GM12878 (cell line): ENCODE results near the gene CCDC14.
"Not testable (repeated sequence)": the region's sequence is repeated elsewhere in the genome, so short reads cannot be mapped to it uniquely, and the experiment has no call there.

Experiments
- NR2C2 ChIP-seq: IDR thresholded peaks from 2 replicates; pipeline ENCODE4 v1.6.1; 2011; ENCODE audit warnings: borderline replicate concordance, low read depth; ENCODE audit not compliant: control insufficient read depth, insufficient read length
- POLR2A ChIP-seq: IDR thresholded peaks from 2 replicates; pipeline ENCODE4 v1.6.1; 2011; ENCODE audit warnings: low read depth, mild to moderate bottlenecking, low read length
- POLR2AphosphoS5 ChIP-seq: IDR thresholded peaks from 2 replicates; pipeline ENCODE4 v1.6.1; 2011; ENCODE audit warnings: mild to moderate bottlenecking, low read length, inconsistent platforms
- RAD51 ChIP-seq: fragments of 450-650 bp; IDR thresholded peaks from 2 replicates; pipeline ENCODE4 v1.6.1; 2016; ENCODE audit warnings: moderate library complexity, mild to moderate bottlenecking, inconsistent platforms
- TBL1XR1 ChIP-seq: IDR thresholded peaks from 2 replicates; pipeline ENCODE4 v1.6.1; 2012; ENCODE audit warnings: low read depth, low read length, improper control_type of control experiment
- ZZZ3 ChIP-seq: IDR thresholded peaks from 2 replicates; pipeline ENCODE4 v1.6.1; 2011; ENCODE audit warnings: low read depth; ENCODE audit not compliant: control insufficient read depth, insufficient read length
- TF ChIP-seq, protein P1 (sequence below), 3 experiments: IDR thresholded peaks in 2 of 3; conservative IDR thresholded peaks in 1 of 3; 2 replicates each; pipeline ENCODE4 v1.5.1; 2011; ENCODE audit warnings: low read depth in 3 of 3, low read length in 3 of 3, mild to moderate bottlenecking in 3 of 3, control low read depth in 2 of 3, moderate library complexity in 2 of 3, inconsistent platforms in 1 of 3, mixed read lengths in 1 of 3; ENCODE audit not compliant: control insufficient read depth in 2 of 3, insufficient read depth in 1 of 3; ENCODE audit errors: extremely low read depth in 1 of 3

DNA sequence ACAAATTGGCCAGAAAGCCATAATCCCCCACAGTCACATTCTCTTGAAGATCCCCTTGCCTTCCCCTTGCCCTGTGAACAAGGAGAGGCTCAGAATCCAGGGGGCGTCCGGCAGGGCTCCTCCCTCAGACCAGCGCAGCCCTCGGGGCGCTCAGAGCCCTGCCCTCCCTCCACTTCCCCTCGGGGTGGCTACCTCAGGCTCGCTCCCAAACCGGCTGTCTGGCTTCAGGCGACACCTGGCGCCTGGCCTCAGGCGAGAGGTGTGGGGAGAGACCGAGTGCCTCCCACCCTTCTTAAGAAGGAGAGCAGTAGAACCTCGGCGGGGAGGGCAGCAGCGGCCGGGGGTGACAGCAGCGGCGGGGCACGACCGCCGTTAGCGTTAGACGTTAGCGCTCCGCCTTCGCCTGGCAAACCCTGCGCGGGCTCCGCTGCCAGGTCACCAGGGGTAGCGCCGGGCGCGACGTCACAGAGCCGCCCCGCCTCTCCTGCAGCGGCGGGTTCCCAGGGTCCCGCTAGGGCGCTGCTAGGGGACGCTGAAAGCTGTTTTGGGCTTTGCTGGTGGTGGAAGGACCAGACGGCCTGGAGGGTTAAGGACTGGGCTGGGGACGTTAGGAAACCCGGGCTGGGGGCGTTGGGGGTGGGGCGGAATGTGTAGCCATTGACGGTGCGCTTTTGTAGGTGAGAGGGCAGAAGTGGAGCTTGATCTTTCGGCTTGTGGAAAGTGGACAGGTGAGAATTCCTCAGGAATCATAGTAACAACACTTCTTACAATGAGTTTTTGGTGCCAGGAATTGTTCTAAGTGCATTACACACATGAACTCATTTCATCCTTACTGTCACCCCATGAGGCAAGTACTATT, 30.9 kb upstream of the CCDC14 start, which contains the start of gene ROPN1:
- not testable (repeated sequence) for TF ChIP-seq POLR2A, POLR2AphosphoS5, TBL1XR1, ZZZ3, RAD51, NR2C2
- TF ChIP-seq, protein P1, sequence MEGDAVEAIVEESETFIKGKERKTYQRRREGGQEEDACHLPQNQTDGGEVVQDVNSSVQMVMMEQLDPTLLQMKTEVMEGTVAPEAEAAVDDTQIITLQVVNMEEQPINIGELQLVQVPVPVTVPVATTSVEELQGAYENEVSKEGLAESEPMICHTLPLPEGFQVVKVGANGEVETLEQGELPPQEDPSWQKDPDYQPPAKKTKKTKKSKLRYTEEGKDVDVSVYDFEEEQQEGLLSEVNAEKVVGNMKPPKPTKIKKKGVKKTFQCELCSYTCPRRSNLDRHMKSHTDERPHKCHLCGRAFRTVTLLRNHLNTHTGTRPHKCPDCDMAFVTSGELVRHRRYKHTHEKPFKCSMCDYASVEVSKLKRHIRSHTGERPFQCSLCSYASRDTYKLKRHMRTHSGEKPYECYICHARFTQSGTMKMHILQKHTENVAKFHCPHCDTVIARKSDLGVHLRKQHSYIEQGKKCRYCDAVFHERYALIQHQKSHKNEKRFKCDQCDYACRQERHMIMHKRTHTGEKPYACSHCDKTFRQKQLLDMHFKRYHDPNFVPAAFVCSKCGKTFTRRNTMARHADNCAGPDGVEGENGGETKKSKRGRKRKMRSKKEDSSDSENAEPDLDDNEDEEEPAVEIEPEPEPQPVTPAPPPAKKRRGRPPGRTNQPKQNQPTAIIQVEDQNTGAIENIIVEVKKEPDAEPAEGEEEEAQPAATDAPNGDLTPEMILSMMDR (IDR thresholded peaks at IDR 0.05 in 2 of 3, conservative IDR thresholded peaks at IDR 0.05 in 1 of 3; ENCODE audit: control insufficient read depth in 2 of 3, extremely low read depth in 1 of 3, insufficient read depth in 1 of 3, low read depth in 3 of 3, low read length in 3 of 3) = not testable (repeated sequence)
